Panc1 (cell line): ENCODE data around the gene FAM47C. TPM values are rescaled to one million over a fixed set of nuclear protein-coding genes. Genes with fewer than 3 reads are reported as not detected.

ENCODE experiments used
- ATAC-seq: fragments of 200-7000 bp; cut with Tn5 transposase; 2 replicates; pipeline ENCODE4 v1.9.1; 2020; ENCODE audit warnings: mild to moderate bottlenecking, moderate library complexity
- BruUV-seq: library from RNA; stranded (reverse); fragments of 400-500 nt; replicated peaks from 2 replicates; lab custom pipeline; 2021; lab: Mats Ljungman, UMichigan
- CTCF ChIA-PET: fragments of 300-600 bp; sonication (Branson Sonifier 250); formaldehyde crosslinking; loops from one replicate; lab custom pipeline; 2022; ENCODE audit warnings: antibody characterized with exemption; lab: Charles Lee
- POLR2A ChIA-PET: fragments of 300-600 bp; sonication (Branson Sonifier 250); formaldehyde crosslinking; loops from one replicate; lab custom pipeline; 2022; ENCODE audit warnings: antibody characterized with exemption; lab: Charles Lee
- DNase-seq: peaks from one replicate; pipeline ENCODE4 v3.0.0-alpha.2; 2010; ENCODE audit warnings: low read depth, low spot score
- H3K27ac ChIP-seq: 2 replicates; pipeline ENCODE4 v1.5.1; 2011; ENCODE audit warnings: mild to moderate bottlenecking, low read length, inconsistent platforms
- H3K27me3 ChIP-seq: fragments of 200-500 bp; sonication (Bioruptor generic); 2 replicates; pipeline ENCODE4 v1.6.0; 2014; ENCODE audit warnings: low read length, inconsistent platforms; ENCODE audit not compliant: control insufficient read depth, insufficient read depth
- H3K36me3 ChIP-seq: fragments of 200-500 bp; sonication (Bioruptor generic); 2 replicates; pipeline ENCODE4 v1.5.1; 2014; ENCODE audit warnings: inconsistent platforms, mild to moderate bottlenecking, low read length, moderate library complexity; ENCODE audit not compliant: control insufficient read depth, insufficient read depth
- H3K4me1 ChIP-seq: 2 replicates; pipeline ENCODE4 v1.5.1; 2011; ENCODE audit warnings: inconsistent platforms, mild to moderate bottlenecking, low read length, moderate library complexity; ENCODE audit not compliant: control insufficient read depth, insufficient read depth
- H3K4me3 ChIP-seq, 2 experiments: 2 replicates each; pipeline ENCODE4 v1.5.1; 2011 to 2012; ENCODE audit warnings: low read depth in 2 of 2, low read length in 2 of 2, mild to moderate bottlenecking in 2 of 2, inconsistent platforms in 1 of 2, moderate library complexity in 1 of 2
- H3K9me3 ChIP-seq: fragments of 200-500 bp; sonication (Bioruptor generic); 2 replicates; pipeline ENCODE4 v1.5.1; 2014; ENCODE audit warnings: low read depth, mild to moderate bottlenecking, inconsistent platforms, low read length, moderate library complexity; ENCODE audit not compliant: control insufficient read depth, insufficient read depth
- POLR2AphosphoS5 ChIP-seq: IDR thresholded peaks from 2 replicates; pipeline ENCODE4 v1.6.1; 2012; ENCODE audit warnings: mild to moderate bottlenecking, low read depth, low read length, moderate library complexity
- SIN3A ChIP-seq: IDR thresholded peaks from 2 replicates; pipeline ENCODE4 v1.6.1; 2012; ENCODE audit warnings: low read depth, mild to moderate bottlenecking, low read length, moderate library complexity, borderline replicate concordance; ENCODE audit not compliant: insufficient read depth
- TCF7L2 ChIP-seq: IDR thresholded peaks from 2 replicates; pipeline ENCODE4 v1.6.1; 2011; ENCODE audit warnings: mild to moderate bottlenecking, low read depth, low read length, inconsistent platforms
- in situ Hi-C: cut with HindIII; loops from 2 replicates; pipeline ENCODE4 v1.10.0; 2016; ENCODE audit warnings: low sequenced_read_pairs, low pct_unique_long_range_greater_than_20kb
- intact Hi-C: fragments of 100-400 bp; cut with micrococcal nuclease; formaldehyde crosslinking; loops from one replicate; pipeline ENCODE4 v1.10.0; 2022; ENCODE audit not compliant: unreplicated experiment
- total RNA-seq: library from RNA; stranded (reverse); gene quantifications from one replicate; pipeline ENCODE4 v1.2.1, GENCODE V29; 2021; ENCODE audit not compliant: unreplicated experiment
- TF ChIP-seq, protein P1 (sequence below), 2 experiments: IDR thresholded peaks; 2 replicates each; pipeline ENCODE4 v1.6.1; 2011 to 2012; ENCODE audit warnings: low read depth in 2 of 2, control low read depth in 1 of 2, low read length in 1 of 2, mild to moderate bottlenecking in 1 of 2, moderate library complexity in 1 of 2; ENCODE audit not compliant: insufficient read depth in 1 of 2
- TF ChIP-seq, protein P2 (sequence below): fragments of 450-650 bp; IDR thresholded peaks from 2 replicates; pipeline ENCODE4 v1.5.1; 2017; ENCODE audit warnings: mild to moderate bottlenecking

FAM47C gene
- total RNA-seq, 1 experiment from 2014 or later = not detected

DNA sequence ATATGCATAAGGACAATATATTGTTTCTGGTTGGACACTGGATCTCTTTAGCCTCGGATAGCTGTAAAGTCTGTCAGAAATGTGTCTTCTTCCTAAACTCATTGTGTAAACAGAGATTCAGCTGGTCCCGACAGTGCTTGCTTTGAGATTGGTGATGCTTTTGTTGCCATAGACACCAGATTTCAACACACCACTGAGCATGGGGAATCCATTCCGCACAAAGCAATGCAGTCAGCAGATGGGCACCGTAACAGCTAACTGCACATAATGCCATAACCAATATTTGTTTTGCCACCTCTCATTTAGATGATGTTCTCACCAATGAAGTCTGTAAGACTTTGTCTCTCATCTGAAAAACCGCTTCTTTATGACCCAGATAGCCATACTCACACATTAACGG lies 33.3 kb upstream of the FAM47C start:
- Histone ChIP-seq H3K27ac (no peak overlapping the region), H3K27me3 (no peaks in the 10 kb centered on the region), H3K36me3 (no peaks in the 10 kb centered on the region), H3K4me3 (no peak overlapping the region), H3K4me1 (no peaks in the 10 kb centered on the region), H3K9me3 (no peaks in the 10 kb centered on the region)
- ATAC-seq (no peak), DNase-seq (no peak)
- in situ Hi-C loops = no loop called here
- CTCF ChIA-PET = no interaction called here
- POLR2A ChIA-PET = no interaction called here
- TF ChIP-seq POLR2AphosphoS5 (no peak), SIN3A (no peak), TCF7L2 (no peak)
- TF ChIP-seq, protein P1, sequence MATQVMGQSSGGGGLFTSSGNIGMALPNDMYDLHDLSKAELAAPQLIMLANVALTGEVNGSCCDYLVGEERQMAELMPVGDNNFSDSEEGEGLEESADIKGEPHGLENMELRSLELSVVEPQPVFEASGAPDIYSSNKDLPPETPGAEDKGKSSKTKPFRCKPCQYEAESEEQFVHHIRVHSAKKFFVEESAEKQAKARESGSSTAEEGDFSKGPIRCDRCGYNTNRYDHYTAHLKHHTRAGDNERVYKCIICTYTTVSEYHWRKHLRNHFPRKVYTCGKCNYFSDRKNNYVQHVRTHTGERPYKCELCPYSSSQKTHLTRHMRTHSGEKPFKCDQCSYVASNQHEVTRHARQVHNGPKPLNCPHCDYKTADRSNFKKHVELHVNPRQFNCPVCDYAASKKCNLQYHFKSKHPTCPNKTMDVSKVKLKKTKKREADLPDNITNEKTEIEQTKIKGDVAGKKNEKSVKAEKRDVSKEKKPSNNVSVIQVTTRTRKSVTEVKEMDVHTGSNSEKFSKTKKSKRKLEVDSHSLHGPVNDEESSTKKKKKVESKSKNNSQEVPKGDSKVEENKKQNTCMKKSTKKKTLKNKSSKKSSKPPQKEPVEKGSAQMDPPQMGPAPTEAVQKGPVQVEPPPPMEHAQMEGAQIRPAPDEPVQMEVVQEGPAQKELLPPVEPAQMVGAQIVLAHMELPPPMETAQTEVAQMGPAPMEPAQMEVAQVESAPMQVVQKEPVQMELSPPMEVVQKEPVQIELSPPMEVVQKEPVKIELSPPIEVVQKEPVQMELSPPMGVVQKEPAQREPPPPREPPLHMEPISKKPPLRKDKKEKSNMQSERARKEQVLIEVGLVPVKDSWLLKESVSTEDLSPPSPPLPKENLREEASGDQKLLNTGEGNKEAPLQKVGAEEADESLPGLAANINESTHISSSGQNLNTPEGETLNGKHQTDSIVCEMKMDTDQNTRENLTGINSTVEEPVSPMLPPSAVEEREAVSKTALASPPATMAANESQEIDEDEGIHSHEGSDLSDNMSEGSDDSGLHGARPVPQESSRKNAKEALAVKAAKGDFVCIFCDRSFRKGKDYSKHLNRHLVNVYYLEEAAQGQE (IDR thresholded peaks at IDR 0.05; ENCODE audit: insufficient read depth in 1 of 2, low read depth in 2 of 2, low read length in 1 of 2) = no peak
- TF ChIP-seq, protein P2, sequence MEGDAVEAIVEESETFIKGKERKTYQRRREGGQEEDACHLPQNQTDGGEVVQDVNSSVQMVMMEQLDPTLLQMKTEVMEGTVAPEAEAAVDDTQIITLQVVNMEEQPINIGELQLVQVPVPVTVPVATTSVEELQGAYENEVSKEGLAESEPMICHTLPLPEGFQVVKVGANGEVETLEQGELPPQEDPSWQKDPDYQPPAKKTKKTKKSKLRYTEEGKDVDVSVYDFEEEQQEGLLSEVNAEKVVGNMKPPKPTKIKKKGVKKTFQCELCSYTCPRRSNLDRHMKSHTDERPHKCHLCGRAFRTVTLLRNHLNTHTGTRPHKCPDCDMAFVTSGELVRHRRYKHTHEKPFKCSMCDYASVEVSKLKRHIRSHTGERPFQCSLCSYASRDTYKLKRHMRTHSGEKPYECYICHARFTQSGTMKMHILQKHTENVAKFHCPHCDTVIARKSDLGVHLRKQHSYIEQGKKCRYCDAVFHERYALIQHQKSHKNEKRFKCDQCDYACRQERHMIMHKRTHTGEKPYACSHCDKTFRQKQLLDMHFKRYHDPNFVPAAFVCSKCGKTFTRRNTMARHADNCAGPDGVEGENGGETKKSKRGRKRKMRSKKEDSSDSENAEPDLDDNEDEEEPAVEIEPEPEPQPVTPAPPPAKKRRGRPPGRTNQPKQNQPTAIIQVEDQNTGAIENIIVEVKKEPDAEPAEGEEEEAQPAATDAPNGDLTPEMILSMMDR = no peak
- BruUV-seq = no TSS peak
- intact Hi-C loops = no loop called here

DNA sequence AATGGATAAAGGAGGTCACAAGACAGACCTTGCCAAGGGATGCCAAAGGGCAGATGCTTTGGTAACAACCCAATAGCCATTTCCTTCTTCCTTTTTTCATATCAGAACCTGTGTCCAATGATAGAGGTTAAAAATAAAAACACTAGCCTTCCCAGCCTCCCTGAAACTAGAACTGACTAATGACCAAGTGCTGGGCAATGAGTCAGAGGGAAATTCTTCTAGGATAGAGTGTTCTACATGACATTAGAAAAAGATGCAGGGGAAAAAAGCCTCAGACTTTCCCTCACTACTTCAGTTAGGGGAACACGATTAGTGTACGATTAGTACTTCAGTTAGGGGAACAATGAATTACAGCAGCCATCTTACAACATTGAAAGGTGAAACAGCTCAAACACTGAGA lies 29.3 kb upstream of the FAM47C start:
- ChIA-PET CTCF (no interaction called here), POLR2A (no interaction called here)
- no peaks in the 10 kb centered on the region for H3K9me3 ChIP-seq
- DNase-seq (no peak), ATAC-seq (no peak)
- in situ Hi-C loops = no loop called here
- H3K4me3 ChIP-seq = no peak overlapping the region
- TF ChIP-seq, protein P2 = no peak
- TF ChIP-seq POLR2AphosphoS5 (no peak), SIN3A (no peak), TCF7L2 (no peak)
- TF ChIP-seq, protein P1 (IDR thresholded peaks at IDR 0.05; ENCODE audit: insufficient read depth in 1 of 2, low read depth in 2 of 2, low read length in 1 of 2) = no peak
- no peaks in the 10 kb centered on the region for H3K4me1 ChIP-seq
- no TSS peak for BruUV-seq
- intact Hi-C loops = no loop called here
- no peaks in the 10 kb centered on the region for H3K36me3 ChIP-seq
- no peak overlapping the region for H3K27ac ChIP-seq
- H3K27me3 ChIP-seq = no peaks in the 10 kb centered on the region
